Activated T-helper 9 cell treated with anti-CD3 and anti-CD28 coated beads, Interleukin-2, amount 50 U/mL, for 16 hours (primary cell): ENCODE results near the gene GALM.
"Not testable (repeated sequence)": the region's sequence is repeated elsewhere in the genome, so short reads cannot be mapped to it uniquely, and the experiment has no call there.

Experiments used
- DNase-seq: peaks from one replicate; pipeline ENCODE4 v3.0.0-alpha.2; 2020; ENCODE audit warnings: low read depth

Gene GALM

DNA sequence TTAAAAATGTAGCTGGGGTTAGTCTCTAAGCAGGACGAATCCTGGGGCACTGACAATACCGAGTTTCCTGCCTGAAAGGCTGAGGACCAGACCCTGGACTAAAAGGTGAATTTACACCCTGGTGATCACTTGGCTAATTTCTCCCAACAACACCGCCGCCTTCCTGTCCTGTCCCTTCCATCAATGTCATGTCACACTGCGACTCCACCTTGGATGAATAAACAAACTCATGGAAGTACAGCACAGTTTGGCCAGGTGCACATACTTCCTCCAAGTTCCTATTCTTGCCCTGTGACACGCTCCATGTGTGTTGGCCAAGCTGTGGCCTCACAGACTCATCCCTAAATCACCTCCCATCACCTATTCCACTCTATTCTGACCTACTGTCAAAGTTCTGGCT is 15.9 kb upstream of the GALM start:
- DNase-seq, result no peak

DNA sequence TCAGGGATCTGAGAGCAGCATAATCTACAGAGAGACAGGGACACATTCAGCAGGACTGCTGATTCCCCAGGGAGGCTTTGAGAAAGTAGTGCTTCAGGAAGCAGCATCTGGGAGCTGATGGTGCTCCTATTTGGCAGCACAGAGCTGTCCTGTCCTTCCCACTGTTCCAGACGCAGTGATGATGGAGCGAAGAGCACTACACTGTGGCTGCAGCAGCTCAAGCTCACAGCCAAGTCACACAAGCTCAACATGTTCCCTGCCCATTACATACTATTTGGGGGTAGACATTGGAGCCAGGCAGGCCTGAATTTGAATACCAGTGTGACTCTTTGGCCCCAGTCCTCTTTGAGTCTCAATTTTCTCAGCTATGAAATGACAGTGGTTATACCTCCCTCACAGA is 15.2 kb upstream of the GALM start:
- no peak for DNase-seq

DNA sequence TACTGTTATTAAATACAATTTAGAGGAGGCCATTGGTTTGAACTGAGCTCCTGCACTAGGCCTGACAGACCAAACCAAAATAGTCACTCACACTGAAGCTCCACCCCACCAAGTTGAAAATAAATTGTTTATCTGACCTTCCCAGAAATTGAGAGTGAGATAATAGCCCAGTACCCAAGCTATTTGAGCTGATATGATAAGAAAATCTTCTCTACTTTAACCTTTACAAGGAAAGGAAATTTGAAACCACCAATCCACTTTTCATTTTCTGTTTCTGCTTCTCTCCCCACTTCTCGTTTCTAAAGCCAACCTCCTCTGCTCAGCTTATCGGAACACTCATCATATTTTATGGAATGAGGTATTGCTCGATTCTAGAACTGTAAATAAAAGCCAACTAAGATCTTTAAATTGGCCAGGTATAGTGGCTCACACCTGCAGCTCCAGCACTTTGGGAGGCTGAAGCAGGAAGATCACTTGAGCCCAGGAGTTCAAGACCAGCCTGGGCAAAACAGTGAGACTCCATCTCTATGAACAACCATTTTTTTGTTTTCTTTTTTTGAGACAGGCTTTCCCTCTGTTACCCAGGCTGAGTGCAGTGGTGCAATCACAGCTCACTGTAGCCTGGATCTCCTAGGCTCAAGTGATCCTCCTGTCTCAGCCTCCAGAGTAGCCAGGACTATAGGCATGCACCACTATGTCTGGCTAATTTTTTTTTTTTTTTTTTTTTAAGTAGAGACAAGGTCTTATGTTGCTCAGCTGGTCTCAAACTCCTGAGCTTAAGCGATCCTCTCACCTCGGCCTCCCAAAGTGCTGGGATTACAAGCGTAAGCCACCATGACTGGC is 13.3 kb upstream of the GALM start:
- DNase-seq, result no peak

DNA sequence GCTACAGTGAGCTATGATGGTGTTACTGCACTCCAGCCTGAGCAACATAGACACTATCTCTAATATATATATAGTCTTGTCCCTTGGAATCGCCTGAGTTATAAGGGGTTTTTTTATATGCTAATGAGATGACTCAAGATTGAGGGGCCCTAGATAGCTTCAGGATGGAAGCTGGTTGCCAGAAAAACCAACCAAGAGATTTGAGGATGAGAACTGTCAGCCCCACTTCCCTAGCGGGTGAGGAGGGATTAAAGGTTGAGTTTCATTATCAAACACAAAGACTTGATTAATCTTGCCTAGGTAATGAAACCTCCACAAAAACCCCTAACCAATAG is 12.6 kb upstream of the GALM start:
- DNase-seq, result no peak

DNA sequence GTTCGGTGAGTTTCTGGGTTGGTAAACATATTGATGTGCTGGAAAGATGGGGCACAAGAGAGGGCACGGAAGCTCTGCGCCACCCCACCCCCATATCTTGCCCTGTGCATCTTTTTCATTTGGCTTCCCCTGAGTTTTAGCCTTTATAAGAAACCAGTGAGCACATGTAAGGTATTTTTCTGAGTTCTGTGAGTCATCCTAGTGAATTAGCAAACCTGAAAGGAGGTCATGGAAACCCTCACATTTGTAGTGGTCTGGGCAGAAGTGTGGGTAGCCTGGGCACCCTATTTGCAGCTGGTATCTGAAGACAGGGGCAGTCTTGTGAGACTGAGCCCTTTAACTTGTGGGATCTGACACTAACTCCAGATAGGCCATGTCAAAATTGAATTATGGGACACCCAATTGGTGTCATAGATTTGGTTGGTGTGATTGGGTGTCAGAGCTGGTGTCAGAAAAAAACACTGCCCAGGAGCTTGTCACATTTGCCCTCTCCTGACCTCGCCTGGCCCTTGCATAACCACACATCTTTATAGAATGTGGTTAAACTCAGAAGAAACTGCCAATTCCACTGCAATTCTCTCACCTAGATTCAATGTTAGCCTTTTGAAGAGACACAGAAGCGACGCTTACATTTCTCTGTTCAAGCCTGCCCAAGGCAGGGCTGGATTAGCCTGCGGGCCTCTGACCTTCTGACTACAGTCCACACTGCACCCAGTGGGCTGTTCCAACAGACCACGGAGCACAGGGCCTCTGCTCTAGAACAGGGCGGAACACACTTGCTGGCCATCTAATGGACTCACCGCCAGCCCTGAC is 12.0 kb upstream of the GALM start:
- DNase-seq, result peak; percentile 45

DNA sequence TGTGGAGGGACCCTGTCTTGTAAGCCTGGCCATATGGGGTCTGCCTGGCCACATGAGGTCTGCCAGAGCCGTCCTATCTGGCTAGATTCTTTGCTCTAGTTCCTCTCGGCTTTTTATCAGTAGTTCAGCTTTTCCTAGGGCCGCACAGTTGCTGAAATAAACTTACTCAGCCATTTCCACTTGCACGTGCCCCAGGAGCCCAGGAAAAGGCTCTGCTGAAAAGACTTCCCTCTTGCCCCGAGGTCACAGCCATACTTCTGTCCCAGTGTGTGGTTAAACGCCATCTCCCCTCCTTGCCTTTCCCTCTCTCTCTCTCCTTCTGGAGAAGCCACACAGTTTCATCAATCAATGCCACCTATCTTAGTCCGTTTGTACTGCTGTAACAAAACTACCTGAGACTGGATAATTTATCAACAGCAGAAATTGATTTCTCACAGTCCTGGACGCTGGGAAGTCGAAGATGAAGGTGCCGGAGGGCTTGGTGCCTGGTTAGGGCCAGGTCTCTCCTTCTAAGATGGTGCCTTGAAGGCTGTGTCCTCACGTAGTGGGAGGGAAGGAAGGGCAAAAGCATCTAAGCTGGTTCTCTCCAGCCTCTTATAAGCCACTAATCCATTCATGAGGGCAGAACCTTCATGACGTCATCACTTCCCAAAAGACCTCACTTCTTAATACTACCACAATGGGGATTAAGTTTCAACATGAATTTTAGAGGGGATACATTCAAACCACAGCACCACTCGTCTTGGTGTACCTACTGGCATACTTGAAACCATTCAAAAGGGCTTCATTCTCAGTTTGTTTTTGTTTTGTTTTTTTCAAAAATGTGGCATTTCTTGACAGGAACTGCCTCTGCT is 11.2 kb upstream of the GALM start:
- DNase-seq, result no peak

DNA sequence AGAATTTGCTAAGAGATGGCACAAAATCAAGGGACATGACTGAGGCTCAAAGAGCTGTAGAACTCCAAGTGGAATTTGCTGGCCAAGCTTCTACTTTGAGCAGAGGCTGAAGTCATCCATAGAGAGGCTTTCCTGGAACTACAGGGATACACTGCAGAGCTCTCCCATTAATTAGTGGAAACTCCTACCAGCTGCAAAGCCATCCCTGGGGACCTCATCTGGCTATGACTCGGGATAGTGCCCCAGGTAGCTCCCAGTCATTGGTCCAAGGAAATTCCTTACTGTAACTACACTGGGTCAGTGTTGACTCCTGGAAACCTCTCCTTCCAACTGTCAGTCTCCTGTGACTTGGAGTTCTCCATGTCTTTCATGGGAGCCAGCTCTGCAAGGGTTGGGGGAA is 10.5 kb upstream of the GALM start:
- DNase-seq, result no peak

DNA sequence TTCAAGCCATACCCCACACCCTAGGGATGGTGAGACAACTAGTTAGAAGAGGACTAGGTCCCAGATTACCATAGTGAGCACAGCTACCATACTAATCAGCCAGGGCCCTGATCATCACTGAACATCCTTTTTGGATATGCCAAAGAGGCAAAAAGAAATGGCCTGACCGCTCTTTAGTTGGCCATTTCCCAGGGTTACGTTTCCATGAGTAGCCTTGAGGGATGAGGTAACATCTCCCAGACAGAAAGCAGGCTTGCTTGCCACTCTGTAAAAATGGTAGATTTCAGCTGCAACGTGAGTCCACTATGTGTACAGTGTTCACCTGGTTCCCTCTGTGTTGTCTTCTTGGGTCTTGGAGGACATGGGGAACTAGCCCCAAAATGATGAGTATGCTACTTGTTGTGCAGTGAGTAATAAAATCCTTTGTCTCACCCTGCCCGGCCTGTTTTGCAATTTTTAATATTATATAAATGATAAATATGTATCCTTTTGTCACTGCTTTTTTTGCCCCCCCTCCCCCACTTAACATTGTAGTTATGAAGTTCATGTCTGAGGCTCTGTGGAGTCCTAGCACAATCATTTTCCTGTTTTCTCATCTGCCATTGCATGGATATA is 8.9 kb upstream of the GALM start:
- DNase-seq, result no peak

DNA sequence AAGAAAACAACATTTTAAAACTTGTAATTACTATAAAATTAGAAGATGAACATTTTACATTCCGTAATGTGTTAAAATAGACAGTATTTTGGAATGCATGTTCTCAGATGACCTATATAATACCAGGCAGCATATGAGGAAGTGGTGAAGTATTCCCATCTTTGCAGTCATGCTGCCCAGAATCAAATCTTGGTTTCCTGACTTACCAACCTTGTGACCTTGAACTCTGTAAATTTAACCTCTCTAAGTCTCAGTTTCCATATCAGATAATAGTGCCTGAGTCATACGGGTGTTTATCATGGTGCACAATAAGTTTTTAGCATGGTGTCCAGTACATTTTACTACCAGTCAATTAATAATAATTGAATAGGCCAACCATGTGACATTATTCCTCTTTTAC is 7.3 kb upstream of the GALM start:
- DNase-seq, result no peak

DNA sequence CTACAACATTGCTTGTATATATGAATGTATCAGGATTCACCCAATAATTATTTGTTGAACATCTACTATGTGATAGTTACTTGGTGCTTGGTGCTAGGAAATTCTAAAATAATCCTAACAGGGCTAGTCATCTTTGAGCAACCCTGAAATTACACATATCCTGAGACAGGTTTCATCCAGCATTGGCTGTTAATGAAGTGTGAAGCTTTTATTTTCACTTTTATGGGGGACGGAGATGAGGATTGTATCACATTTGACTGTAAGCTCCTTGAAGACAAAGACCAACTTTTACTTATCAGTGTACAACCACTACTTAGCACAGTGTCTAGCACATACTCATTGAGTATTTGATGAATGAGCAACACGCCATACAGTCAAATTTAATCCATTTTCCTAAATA is 6.8 kb upstream of the GALM start:
- DNase-seq, result no peak

DNA sequence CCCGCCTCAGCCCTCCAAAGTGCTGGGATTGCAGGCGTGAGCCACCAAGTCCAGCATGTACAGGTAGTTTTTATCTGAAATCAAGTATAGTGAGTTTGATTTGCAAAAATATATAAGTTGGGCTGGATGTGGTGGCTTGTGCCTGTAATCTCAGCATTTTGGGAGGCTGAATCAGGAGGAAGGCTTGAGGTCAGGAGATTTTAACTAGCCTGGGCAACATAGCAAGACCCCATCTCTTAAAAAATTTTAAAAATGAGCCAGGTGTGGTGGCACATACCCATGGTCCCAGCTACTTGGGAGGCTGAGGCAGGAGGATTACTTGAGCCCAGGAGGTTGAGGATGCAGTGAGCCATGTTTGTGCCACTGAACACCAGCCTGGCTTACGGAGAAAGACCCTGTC is 5.6 kb upstream of the GALM start:
- no peak for DNase-seq

DNA sequence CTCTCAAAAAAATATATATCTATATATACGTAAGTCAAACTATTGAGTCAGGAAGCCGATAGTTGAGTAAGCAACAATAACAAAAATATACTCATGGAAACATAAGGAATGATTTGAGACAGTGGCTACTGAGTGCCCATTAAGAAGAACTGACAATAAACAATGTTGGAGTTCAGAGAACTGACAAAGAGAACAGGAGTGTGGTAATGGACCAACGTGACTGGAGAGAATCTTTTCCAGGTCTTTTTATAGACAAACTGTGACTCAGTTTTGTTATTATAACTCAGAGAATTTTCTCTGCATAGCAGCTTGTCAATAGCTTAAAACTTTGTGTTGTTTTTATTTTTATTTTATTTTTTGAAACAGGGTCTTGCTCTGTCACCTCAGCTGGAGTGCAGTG is 4.6 kb upstream of the GALM start:
- no peak for DNase-seq

DNA sequence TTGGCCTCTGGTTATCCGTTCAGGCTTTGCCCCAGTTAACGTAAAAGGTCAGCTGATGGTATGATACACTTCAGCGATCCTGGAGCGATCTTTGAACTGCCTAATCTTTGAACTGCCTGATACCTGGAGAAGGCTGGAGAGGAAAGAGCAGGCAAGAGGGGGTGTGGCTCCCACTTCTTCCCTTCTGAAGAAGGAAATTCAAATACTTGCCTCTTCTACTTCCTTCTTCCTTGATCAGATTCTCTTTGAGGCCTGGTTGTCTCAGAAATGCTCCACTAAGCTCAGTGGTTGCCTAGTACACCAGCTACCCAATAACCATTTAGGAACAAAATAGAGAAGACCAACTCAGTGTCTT is 619 bp downstream of the GALM start:
- no peak for DNase-seq

DNA sequence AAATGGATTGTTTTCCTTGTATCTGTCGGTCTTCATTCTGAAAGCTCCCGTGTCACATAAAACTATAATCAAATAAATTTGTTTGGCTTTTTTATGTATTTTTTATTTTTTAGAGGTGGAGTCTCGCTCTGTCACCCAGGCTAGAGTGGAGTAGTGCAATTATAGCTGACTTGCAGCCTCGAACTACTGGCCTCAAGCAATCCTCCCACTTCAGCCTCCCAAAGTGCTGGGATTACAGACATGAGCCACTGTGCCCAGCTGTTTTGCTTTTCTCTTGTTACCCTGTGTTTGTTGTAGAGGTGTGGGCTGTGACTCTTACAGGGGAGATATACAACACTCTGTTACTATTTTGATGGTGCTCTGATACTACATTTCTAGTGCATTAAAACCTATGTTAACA is 2.2 kb downstream of the GALM start:
- DNase-seq, result no peak

DNA sequence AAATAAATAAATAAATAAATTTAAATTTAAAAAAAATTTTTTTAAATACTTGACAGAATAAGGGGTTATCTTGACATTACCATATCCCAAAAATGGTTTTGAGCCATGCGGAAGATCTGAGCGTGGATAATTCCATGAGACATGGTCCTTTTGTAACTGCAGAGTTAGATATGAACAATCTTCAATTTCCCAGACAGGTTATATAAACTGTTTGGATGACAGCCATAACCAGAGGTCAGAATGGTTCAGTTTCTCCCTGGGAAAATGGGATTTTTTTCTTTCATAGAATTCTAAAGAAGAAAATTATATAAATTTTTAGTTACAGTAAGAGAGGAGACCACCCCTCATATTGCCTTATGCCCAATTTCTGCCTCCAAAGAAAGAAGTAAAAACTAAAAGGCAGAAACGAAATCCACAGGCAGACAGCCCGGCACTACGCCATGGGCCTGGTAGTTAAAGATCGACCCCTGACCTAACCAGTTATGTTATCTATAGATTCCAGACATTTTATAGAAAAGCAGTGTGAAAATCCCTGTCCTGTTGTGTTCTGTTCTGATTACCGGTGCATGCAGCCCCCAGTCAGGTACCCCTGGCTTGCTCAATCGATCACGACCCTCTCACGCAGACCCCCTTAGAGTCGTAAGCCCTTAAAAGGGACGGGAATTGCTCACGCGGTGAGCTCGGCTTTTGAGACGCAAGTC is 3.0 kb downstream of the GALM start:
- no peak for DNase-seq

DNA sequence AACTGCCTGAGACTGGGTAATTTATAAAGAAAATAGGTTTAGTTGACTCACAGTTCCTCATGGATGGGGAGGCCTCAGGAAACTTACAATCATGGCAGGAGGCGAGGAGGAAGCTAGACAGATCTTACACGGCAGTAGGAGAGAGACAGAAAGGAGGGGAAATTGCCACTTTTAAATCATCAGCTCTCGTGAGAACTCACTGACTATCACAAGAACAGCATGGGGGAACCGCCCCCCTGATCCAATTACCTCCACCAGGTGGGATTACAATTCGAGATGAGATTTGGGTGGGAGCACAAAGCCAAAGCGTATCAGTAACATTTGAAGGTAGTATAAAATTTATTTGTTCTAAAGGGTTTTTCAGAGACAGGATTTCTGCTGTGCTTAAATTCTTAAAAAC is 5.4 kb downstream of the GALM start:
- no peak for DNase-seq

DNA sequence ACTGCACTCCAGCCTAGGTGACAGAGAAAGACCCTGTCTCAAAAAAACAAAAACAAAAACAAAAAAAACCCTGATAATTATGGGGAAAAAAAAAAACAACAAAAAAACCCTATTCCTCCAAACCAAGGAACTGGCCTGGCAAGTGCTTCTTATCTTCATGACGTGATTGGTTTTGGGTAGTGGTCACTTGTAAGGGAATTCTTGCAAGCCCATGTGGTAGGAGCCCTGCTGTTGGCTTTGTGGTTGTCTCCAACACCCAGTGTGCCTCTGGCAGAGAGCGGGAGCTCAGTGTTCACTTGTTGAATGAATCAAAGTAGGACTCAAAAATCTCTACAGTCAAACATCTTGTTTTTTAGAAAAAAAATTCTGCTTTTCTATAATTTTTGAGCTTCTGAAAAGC is 6.0 kb downstream of the GALM start:
- DNase-seq, result no peak

DNA sequence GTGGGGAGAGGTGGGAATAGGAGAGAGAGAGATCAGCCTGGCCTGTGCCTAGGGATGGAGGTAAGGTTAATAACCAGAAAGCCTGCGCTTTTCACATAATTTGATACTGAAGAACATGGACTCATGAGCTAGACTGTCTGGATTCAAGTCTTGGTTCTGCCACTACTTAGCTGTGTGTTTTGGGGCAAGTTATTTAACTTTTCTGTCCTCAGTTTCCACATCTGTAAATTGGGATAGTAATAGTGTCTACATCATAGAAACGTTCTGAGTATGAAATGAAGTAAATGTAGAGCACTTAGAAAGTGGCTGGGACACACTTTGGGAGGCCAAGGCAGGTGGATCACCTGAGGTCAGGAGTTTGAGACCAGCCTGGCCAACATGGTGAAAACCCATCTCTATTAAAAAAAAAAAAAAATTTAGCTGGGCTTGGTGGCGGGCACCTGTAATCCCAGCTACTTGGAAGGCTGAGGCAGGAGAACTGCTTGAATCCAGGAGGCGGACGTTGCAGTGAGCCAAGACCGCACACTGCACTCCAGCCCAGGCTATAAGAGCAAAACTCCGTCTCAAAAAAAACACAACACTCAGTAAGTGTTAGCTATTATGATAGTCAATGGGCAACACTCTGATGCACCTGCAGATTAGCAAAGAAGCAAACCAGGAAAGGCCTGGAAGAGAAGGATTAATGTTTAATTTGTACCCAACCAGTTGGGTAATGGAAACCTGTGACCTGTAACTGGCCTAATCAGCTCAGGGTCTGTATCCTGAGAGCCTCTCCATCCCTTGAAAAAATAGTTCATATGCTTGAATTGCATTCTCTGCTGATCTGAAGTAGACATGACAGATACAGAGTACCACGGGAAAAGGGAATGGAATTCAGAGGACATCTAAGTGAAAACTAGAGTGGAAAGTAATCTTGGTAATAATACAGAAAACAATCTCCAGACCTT is 6.8 kb downstream of the GALM start:
- DNase-seq, result no peak

DNA sequence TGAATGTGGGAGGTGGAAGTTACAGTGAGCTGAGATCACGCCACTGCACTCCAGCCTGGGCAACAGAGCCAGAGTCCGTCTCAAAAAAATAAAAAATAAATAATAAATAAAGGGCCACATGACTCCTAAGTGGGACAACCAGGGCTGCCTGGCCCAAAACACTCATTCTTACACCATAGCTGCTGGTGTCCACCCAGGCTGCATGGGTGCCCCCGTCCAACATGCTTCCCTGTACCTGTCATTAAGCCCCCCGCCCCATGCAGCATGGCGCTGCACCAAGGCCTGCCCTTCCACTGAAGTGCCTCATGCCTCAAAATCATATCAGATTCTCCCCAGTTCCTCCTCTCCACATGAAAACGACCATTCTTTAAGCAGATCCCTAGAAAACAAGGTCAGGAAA is 10.8 kb downstream of the GALM start:
- DNase-seq, result no peak

DNA sequence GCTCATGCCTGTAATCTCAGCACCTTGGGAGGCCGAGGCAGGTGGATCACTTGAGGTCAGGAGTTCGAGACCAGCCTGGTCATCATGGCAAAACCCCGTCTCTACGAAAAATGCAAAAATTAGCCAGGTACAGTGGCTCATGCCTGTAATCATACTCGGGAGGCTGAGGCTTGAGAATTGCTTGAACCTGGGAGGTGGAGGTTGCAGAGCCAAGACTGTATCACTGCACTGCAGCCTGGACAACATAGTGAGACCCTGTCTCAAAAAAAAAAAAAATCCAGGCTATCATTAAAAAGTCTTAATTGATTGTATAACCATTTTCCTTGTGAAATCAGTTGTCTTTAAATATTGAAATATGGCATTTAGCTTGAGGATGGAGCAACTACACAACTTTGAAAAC is 15.0 kb downstream of the GALM start:
- DNase-seq, result not testable (repeated sequence)
